Neural progenitor cell (in vitro differentiated cells): ENCODE results near the gene EML5. TPM values are rescaled to one million over a fixed set of nuclear protein-coding genes. Genes with fewer than 3 reads are reported as not detected.

ENCODE experiments used
- DNase-seq: peaks from one replicate; pipeline ENCODE4 v3.0.0-alpha.2; 2016; ENCODE audit warnings: low spot score
- H2AFZ ChIP-seq: fragments of 200-600 bp; sonication (generic); replicated peaks from 2 replicates; pipeline ENCODE4 v1.6.1; 2016; ENCODE audit warnings: antibody characterized with exemption
- H3F3A ChIP-seq: fragments of 200-600 bp; sonication (generic); 2 replicates; pipeline ENCODE4 v1.6.1; 2016; ENCODE audit warnings: antibody characterized with exemption, low read depth
- H3K27ac ChIP-seq: fragments of 200-600 bp; sonication (generic); 2 replicates; pipeline ENCODE4 v1.5.1; 2016; ENCODE audit warnings: mild to moderate bottlenecking
- H3K27me3 ChIP-seq: fragments of 200-600 bp; sonication (generic); 2 replicates; pipeline ENCODE4 v1.6.1; 2016; ENCODE audit warnings: mild to moderate bottlenecking, moderate library complexity
- H3K36me3 ChIP-seq: fragments of 200-600 bp; sonication (generic); 2 replicates; pipeline ENCODE4 v1.5.1; 2016
- H3K4me1 ChIP-seq: fragments of 200-600 bp; sonication (generic); 2 replicates; pipeline ENCODE4 v1.6.1; 2016; ENCODE audit warnings: mixed run types
- H3K4me2 ChIP-seq: fragments of 200-600 bp; sonication (generic); 2 replicates; pipeline ENCODE4 v1.6.1; 2016
- H3K4me3 ChIP-seq: fragments of 200-600 bp; sonication (generic); 2 replicates; pipeline ENCODE4 v1.5.1; 2016
- H3K79me2 ChIP-seq: fragments of 200-600 bp; sonication (generic); 2 replicates; pipeline ENCODE4 v1.6.1; 2016; ENCODE audit warnings: low read depth
- H3K9ac ChIP-seq: fragments of 200-600 bp; sonication (generic); 2 replicates; pipeline ENCODE4 v1.6.1; 2016
- H3K9me3 ChIP-seq: fragments of 200-600 bp; sonication (generic); 2 replicates; pipeline ENCODE4 v1.5.1; 2016; ENCODE audit warnings: low read depth
- H4K20me1 ChIP-seq: fragments of 200-600 bp; sonication (generic); 2 replicates; pipeline ENCODE4 v1.6.1; 2016; ENCODE audit warnings: low read depth
- H3K27ac Mint-ChIP-seq: 3 replicates; pipeline ENCODE4 v1.8.0; 2021; ENCODE audit warnings: mixed read lengths
- H3K27me3 Mint-ChIP-seq: 2 replicates; pipeline ENCODE4 v1.8.0; 2022; ENCODE audit warnings: low read depth, mild to moderate bottlenecking, inconsistent platforms, moderate library complexity, mixed read lengths; ENCODE audit not compliant: insufficient read depth
- H3K36me3 Mint-ChIP-seq: 3 replicates; pipeline ENCODE4 v1.8.0; 2021; ENCODE audit warnings: mixed read lengths
- H3K4me1 Mint-ChIP-seq: 3 replicates; pipeline ENCODE4 v1.8.0; 2021; ENCODE audit warnings: mixed read lengths
- H3K4me3 Mint-ChIP-seq: 3 replicates; pipeline ENCODE4 v1.8.0; 2021; ENCODE audit warnings: mild to moderate bottlenecking, moderate library complexity, mixed read lengths
- H3K9me3 Mint-ChIP-seq: 3 replicates; pipeline ENCODE4 v1.8.0; 2020; ENCODE audit warnings: mixed read lengths
- EZH2 ChIP-seq: fragments of 200-600 bp; sonication (generic); IDR thresholded peaks from 2 replicates; pipeline ENCODE4 v1.6.1; 2017; ENCODE audit warnings: antibody characterized with exemption, mild to moderate bottlenecking, moderate library complexity
- EZH2phosphoT487 ChIP-seq: fragments of 200-600 bp; sonication (generic); IDR thresholded peaks from 2 replicates; pipeline ENCODE4 v1.6.1; 2017; ENCODE audit warnings: antibody characterized with exemption
- total RNA-seq: library from RNA; depleted of rRNA; stranded (reverse); fragments of >200 nt; gene quantifications from 2 replicates; pipeline ENCODE4 v1.2.3, GENCODE V29; 2015; ENCODE audit warnings: low replicate concordance
- TF ChIP-seq, protein P1 (sequence below): fragments of 200-600 bp; sonication (generic); IDR thresholded peaks from 2 replicates; pipeline ENCODE4 v1.5.1; 2017; ENCODE audit warnings: antibody characterized with exemption, mild to moderate bottlenecking

EML5 gene
- total RNA-seq, 1 donor from 2014 or later = 0.71 TPM

DNA sequence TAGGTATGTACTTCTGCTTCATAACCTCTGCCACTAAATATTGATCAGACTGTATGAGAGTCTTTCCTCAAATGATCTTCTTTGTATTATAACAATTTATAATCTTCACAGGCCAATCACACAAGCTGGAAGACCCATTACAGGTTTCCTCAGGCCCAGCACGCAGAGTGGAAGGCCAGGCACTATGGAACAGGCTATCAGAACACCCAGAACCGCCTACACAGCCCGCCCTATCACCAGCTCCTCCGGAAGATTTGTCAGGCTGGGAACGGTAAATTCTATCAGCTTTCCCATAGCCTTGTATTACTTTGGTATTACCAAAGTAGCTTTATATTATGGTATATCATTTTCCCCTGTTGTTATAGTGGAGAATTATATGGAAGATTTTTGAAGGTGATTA is 48.2 kb upstream of the EML5 start:
- no peak overlapping the region for H3K9ac ChIP-seq
- no peak overlapping the region for H2AFZ ChIP-seq
- no peak overlapping the region for H3K4me3 ChIP-seq
- peaks cover 7% of the 10 kb centered on the region for H3K36me3 Mint-ChIP-seq
- H3K9me3 Mint-ChIP-seq = no peaks in the 10 kb centered on the region
- H3K9me3 ChIP-seq = no peaks in the 10 kb centered on the region
- TF ChIP-seq EZH2 = no peak
- TF ChIP-seq, protein P1, sequence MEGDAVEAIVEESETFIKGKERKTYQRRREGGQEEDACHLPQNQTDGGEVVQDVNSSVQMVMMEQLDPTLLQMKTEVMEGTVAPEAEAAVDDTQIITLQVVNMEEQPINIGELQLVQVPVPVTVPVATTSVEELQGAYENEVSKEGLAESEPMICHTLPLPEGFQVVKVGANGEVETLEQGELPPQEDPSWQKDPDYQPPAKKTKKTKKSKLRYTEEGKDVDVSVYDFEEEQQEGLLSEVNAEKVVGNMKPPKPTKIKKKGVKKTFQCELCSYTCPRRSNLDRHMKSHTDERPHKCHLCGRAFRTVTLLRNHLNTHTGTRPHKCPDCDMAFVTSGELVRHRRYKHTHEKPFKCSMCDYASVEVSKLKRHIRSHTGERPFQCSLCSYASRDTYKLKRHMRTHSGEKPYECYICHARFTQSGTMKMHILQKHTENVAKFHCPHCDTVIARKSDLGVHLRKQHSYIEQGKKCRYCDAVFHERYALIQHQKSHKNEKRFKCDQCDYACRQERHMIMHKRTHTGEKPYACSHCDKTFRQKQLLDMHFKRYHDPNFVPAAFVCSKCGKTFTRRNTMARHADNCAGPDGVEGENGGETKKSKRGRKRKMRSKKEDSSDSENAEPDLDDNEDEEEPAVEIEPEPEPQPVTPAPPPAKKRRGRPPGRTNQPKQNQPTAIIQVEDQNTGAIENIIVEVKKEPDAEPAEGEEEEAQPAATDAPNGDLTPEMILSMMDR = no peak
- no peaks in the 10 kb centered on the region for H3F3A ChIP-seq
- no peak overlapping the region for H3K27ac Mint-ChIP-seq
- H3K27me3 Mint-ChIP-seq = no peaks in the 10 kb centered on the region
- peaks cover 7% of the 10 kb centered on the region for H4K20me1 ChIP-seq
- H3K27ac ChIP-seq = no peak overlapping the region
- no peaks in the 10 kb centered on the region for H3K79me2 ChIP-seq
- no peak overlapping the region for H3K4me2 ChIP-seq
- H3K4me1 Mint-ChIP-seq = no peaks in the 10 kb centered on the region
- H3K27me3 ChIP-seq = no peaks in the 10 kb centered on the region
- H3K4me3 Mint-ChIP-seq = no peak overlapping the region
- H3K36me3 ChIP-seq = peaks cover 11% of the 10 kb centered on the region
- no peak for DNase-seq
- H3K4me1 ChIP-seq = no peaks in the 10 kb centered on the region

DNA sequence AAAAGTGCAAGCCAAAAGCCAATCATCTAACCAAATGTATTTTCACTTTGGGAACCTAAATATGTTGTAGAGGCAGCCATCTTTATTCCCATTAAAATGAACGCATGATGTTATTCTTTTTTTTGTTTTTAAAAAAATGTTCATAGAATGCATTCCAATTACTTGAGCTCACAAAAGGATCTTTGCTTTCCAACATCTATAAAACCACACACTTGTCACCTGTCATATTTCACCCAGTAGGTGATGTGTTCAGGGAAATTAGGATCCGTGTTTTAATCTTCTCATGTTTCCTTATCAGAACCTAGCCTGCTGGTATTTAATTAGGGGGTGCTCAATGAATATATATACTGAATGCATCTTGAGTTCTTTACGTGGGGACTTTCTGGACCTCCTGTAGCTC is 45.3 kb upstream of the EML5 start:
- TF ChIP-seq, protein P1 = no peak
- TF ChIP-seq EZH2 (no peak), EZH2phosphoT487 (no peak)
- Histone ChIP-seq H3K79me2 (peaks cover 3% of the 10 kb centered on the region), H3K27ac (no peak overlapping the region), H4K20me1 (peaks cover 12% of the 10 kb centered on the region), H3K9me3 (no peaks in the 10 kb centered on the region), H3K27me3 (no peaks in the 10 kb centered on the region), H3K4me3 (no peak overlapping the region), H3K36me3 (peaks cover 4% of the 10 kb centered on the region), H2AFZ (no peak overlapping the region), H3F3A (no peaks in the 10 kb centered on the region), H3K9ac (no peak overlapping the region), H3K4me1 (no peaks in the 10 kb centered on the region), H3K4me2 (no peak overlapping the region)
- no peak for DNase-seq
- H3K27ac Mint-ChIP-seq = no peak overlapping the region
- no peaks in the 10 kb centered on the region for H3K27me3 Mint-ChIP-seq
- H3K4me1 Mint-ChIP-seq = no peaks in the 10 kb centered on the region
- no peak overlapping the region for H3K4me3 Mint-ChIP-seq
- H3K9me3 Mint-ChIP-seq = no peaks in the 10 kb centered on the region
- H3K36me3 Mint-ChIP-seq = peaks cover 5% of the 10 kb centered on the region

DNA sequence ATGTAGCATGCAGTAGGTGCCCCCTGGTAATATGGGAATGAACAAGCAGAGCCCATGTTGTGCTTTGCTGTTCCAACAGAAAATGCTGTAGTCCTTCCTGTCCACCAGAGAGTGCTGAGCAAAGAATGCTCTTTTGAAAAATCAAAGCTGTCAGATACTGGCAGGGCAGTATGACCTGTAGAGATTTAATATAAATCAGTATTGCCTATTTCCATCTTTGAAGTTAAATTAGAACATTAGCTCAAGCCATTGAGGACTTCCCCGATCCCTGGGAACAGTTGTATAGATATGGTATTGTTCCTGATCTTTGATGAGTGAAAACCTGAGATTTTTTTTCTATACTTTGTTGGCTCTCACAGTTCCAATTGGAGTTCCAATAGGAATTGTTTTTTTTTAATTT is 44.7 kb upstream of the EML5 start:
- Mint-ChIP-seq H3K9me3 (no peaks in the 10 kb centered on the region), H3K4me1 (no peaks in the 10 kb centered on the region), H3K4me3 (no peak overlapping the region), H3K27ac (no peak overlapping the region), H3K36me3 (peaks cover 5% of the 10 kb centered on the region), H3K27me3 (no peaks in the 10 kb centered on the region)
- DNase-seq = no peak
- H4K20me1 ChIP-seq = peaks cover 12% of the 10 kb centered on the region
- peaks cover 3% of the 10 kb centered on the region for H3K79me2 ChIP-seq
- H3K27ac ChIP-seq = no peak overlapping the region
- H3F3A ChIP-seq = no peaks in the 10 kb centered on the region
- no peaks in the 10 kb centered on the region for H3K27me3 ChIP-seq
- peaks cover 4% of the 10 kb centered on the region for H3K36me3 ChIP-seq
- H3K4me1 ChIP-seq = no peaks in the 10 kb centered on the region
- no peak overlapping the region for H2AFZ ChIP-seq
- H3K9me3 ChIP-seq = no peaks in the 10 kb centered on the region
- no peak overlapping the region for H3K9ac ChIP-seq
- H3K4me3 ChIP-seq = no peak overlapping the region
- H3K4me2 ChIP-seq = no peak overlapping the region
- TF ChIP-seq, protein P1 = no peak
- TF ChIP-seq EZH2phosphoT487 = no peak
- no peak for TF ChIP-seq EZH2

DNA sequence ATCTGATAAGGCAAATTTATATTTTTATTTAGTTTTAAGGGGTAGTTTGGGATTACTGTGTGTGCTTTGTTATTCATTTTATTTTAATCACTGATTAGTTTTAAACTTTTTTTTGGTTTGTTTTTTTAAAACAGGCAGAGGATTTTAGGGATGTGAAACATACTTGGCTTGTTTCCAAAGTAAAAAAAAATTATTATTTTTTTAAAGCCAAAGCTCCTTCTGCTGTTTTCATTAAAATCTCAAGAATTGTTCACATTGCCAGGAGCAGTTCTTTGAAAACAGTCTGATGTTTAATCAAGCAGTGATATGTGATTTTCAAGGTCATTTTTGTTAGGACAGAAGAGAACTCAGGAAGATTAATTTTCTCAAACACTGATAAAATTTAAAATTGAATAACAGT is 42.9 kb upstream of the EML5 start:
- Mint-ChIP-seq H3K36me3 (peaks cover 12% of the 10 kb centered on the region), H3K27me3 (no peaks in the 10 kb centered on the region), H3K9me3 (peaks cover 5% of the 10 kb centered on the region), H3K4me1 (no peaks in the 10 kb centered on the region), H3K27ac (no peak overlapping the region), H3K4me3 (no peak overlapping the region)
- H3K9ac ChIP-seq = no peak overlapping the region
- H3K9me3 ChIP-seq = no peaks in the 10 kb centered on the region
- H3K79me2 ChIP-seq = peaks cover 3% of the 10 kb centered on the region
- DNase-seq = no peak
- H3K4me3 ChIP-seq = no peak overlapping the region
- no peaks in the 10 kb centered on the region for H3K4me1 ChIP-seq
- H3K27me3 ChIP-seq = no peaks in the 10 kb centered on the region
- H4K20me1 ChIP-seq = peaks cover 12% of the 10 kb centered on the region
- TF ChIP-seq EZH2phosphoT487 (no peak), EZH2 (no peak)
- TF ChIP-seq, protein P1 = no peak
- no peaks in the 10 kb centered on the region for H3F3A ChIP-seq
- H2AFZ ChIP-seq = no peak overlapping the region
- H3K27ac ChIP-seq = no peak overlapping the region
- H3K4me2 ChIP-seq = no peak overlapping the region
- no peaks in the 10 kb centered on the region for H3K36me3 ChIP-seq
